ENCODE measurements around the gene SMYD3.
"Not testable (repeated sequence)": the region's sequence is repeated elsewhere in the genome, so short reads cannot be mapped to it uniquely, and the experiment has no call there.

The SMYD3 gene

DNA sequence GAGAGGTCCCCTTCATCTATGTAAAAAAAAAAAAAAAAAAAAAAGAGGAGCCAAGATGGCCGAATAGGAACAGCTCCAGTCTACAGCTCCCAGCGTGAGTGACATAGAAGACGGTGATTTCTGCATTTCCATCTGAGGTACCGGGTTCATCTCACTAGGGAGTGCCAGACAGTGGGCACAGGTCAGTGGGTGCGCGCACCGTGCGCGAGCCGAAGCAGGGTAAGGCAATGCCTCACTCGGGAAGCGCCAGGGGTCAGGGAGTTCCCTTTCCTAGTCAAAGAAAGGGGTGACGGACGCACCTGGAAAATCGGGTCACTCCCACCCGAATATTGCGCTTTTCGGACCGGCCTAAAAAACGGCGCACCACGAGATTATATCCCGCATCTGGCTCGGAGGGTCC is 690.6 kb downstream of the SMYD3 start:
- H3K27ac Mint-ChIP-seq; ATAC-seq (ENCODE audit: low read depth); DNase-seq (ENCODE audit: low spot score in 2 of 2); H3K27me3 Mint-ChIP-seq; H3K36me3 Mint-ChIP-seq; H3K4me3 Mint-ChIP-seq; H3K4me1 Mint-ChIP-seq; H3K9me3 Mint-ChIP-seq: not testable (repeated sequence)

DNA sequence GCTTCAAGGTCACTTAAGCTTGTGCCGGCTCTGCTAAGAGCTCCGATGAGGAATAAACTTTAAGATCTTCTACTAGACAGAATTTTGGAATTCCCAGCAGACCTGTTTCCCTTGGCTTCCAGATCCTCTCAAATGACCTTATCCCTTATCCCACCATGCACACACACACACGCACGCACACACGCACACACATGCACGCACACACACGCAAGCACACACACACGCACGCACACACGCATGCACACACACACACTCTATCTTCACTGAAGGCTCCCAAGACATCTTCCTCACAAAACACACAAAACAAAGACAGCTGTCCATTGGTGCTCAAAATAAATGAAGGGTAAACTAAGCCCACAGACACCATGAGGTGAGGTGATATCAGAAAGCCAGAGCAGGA is 692.4 kb downstream of the SMYD3 start:
- H3K9me3 Mint-ChIP-seq = peaks cover 1% of the 10 kb centered on the region
- no peak overlapping the region for H3K27ac Mint-ChIP-seq

GRCh38 chr1:245812278-245812677 is 694.8 kb downstream of the SMYD3 start:
- DNase-seq (ENCODE audit: low spot score in 2 of 2) = no peak
- Mint-ChIP-seq H3K27me3 (no peaks in the 10 kb centered on the region), H3K9me3 (no peaks in the 10 kb centered on the region), H3K4me3 (no peak overlapping the region), H3K4me1 (peaks cover 40% of the 10 kb centered on the region), H3K36me3 (peaks cover 2% of the 10 kb centered on the region), H3K27ac (peak overlapping the region; percentile 53)
- ATAC-seq (ENCODE audit: low read depth) = no peak

More for the DNA sequence above, 692.4 kb downstream of the SMYD3 start:
- H3K36me3 Mint-ChIP-seq = peaks cover 2% of the 10 kb centered on the region
- H3K27me3 Mint-ChIP-seq = no peaks in the 10 kb centered on the region
- DNase-seq (ENCODE audit: low spot score in 2 of 2) = no peak
- H3K4me3 Mint-ChIP-seq = no peak overlapping the region
- peaks cover 21% of the 10 kb centered on the region for H3K4me1 Mint-ChIP-seq
- ATAC-seq (ENCODE audit: low read depth) = no peak

- DNase-seq (ENCODE audit: low spot score in 2 of 2) = no peak
- H3K27me3 Mint-ChIP-seq = no peaks in the 10 kb centered on the region
- peak overlapping the region; percentile 98 for H3K27ac Mint-ChIP-seq
- H3K36me3 Mint-ChIP-seq = peaks cover 2% of the 10 kb centered on the region
- peaks cover 45% of the 10 kb centered on the region for H3K4me1 Mint-ChIP-seq
- H3K4me3 Mint-ChIP-seq = peak overlapping the region; percentile 68
- no peaks in the 10 kb centered on the region for H3K9me3 Mint-ChIP-seq
- peak; percentile 3 for ATAC-seq (ENCODE audit: low read depth)
Measured at GRCh38 chr1:245810789-245811337, 696.2 kb downstream of the SMYD3 start.

GRCh38 chr1:245810181-245810769 is 696.8 kb downstream of the SMYD3 start:
- no peaks in the 10 kb centered on the region for H3K27me3 Mint-ChIP-seq
- ATAC-seq (ENCODE audit: low read depth) (peak; percentile 7), DNase-seq (ENCODE audit: low spot score in 2 of 2) (peak in 1 of 2 donors; percentile 7)
- no peaks in the 10 kb centered on the region for H3K9me3 Mint-ChIP-seq
- peaks cover 2% of the 10 kb centered on the region for H3K36me3 Mint-ChIP-seq
- H3K27ac Mint-ChIP-seq = peak overlapping the region; percentile 98
- peak overlapping the region; percentile 68 for H3K4me3 Mint-ChIP-seq
- H3K4me1 Mint-ChIP-seq = peaks cover 46% of the 10 kb centered on the region

- no peaks in the 10 kb centered on the region for H3K9me3 Mint-ChIP-seq
- no peak for ATAC-seq (ENCODE audit: low read depth)
- DNase-seq (ENCODE audit: low spot score in 2 of 2) = no peak
- H3K4me1 Mint-ChIP-seq = peaks cover 46% of the 10 kb centered on the region
- peak overlapping the region; percentile 31 for H3K4me3 Mint-ChIP-seq
- peak overlapping the region; percentile 98 for H3K27ac Mint-ChIP-seq
- H3K27me3 Mint-ChIP-seq = no peaks in the 10 kb centered on the region
- no peaks in the 10 kb centered on the region for H3K36me3 Mint-ChIP-seq
Measured at GRCh38 chr1:245809361-245809760, 697.7 kb downstream of the SMYD3 start.

GRCh38 chr1:245807954-245808719 is 698.9 kb downstream of the SMYD3 start:
- peak overlapping the region; percentile 88 for H3K4me3 Mint-ChIP-seq
- H3K36me3 Mint-ChIP-seq = no peaks in the 10 kb centered on the region
- H3K9me3 Mint-ChIP-seq = no peaks in the 10 kb centered on the region
- ATAC-seq (ENCODE audit: low read depth) = peak; percentile 47
- peaks cover 46% of the 10 kb centered on the region for H3K4me1 Mint-ChIP-seq
- peak overlapping the region; percentile 98 for H3K27ac Mint-ChIP-seq
- DNase-seq (ENCODE audit: low spot score in 2 of 2) = peak in 1 of 2 donors; percentile 11
- no peaks in the 10 kb centered on the region for H3K27me3 Mint-ChIP-seq

DNA sequence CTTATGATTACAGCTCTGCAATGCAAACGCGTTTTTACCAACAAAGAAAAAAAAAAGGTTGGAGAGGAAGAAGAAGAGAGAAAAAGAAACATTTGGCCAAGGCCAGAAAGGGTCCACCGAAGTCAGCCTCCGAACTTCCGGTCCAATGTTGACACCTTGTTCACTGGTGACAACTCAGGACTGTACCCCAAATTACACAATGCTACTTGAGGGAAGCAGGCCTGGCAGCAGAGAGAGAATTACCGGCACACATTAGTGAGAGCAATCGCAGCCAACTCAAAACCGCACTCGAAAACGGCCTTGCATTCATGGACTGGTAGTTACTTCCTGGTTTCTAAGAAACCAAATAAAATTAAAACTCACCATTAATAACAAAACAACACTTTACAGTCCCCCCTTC is 699.8 kb downstream of the SMYD3 start:
- H3K4me3 Mint-ChIP-seq = peak overlapping the region; percentile 88
- H3K4me1 Mint-ChIP-seq = peaks cover 46% of the 10 kb centered on the region
- peak; percentile 74 for ATAC-seq (ENCODE audit: low read depth)
- no peaks in the 10 kb centered on the region for H3K9me3 Mint-ChIP-seq
- peak overlapping the region; percentile 98 for H3K27ac Mint-ChIP-seq
- DNase-seq (ENCODE audit: low spot score in 2 of 2) = peak; percentile 21 to 30
- H3K36me3 Mint-ChIP-seq = no peaks in the 10 kb centered on the region
- H3K27me3 Mint-ChIP-seq = no peaks in the 10 kb centered on the region

- peaks cover 35% of the 10 kb centered on the region for H3K4me1 Mint-ChIP-seq
- no peaks in the 10 kb centered on the region for H3K9me3 Mint-ChIP-seq
- no peak overlapping the region for H3K4me3 Mint-ChIP-seq
- H3K27ac Mint-ChIP-seq = peak overlapping the region; percentile 83
- no peak for DNase-seq (ENCODE audit: low spot score in 2 of 2)
- ATAC-seq (ENCODE audit: low read depth) = no peak
- H3K27me3 Mint-ChIP-seq = no peaks in the 10 kb centered on the region
- H3K36me3 Mint-ChIP-seq = peaks cover under 1% of the 10 kb centered on the region
Measured at GRCh38 chr1:245805532-245805931, 701.5 kb downstream of the SMYD3 start.

DNA sequence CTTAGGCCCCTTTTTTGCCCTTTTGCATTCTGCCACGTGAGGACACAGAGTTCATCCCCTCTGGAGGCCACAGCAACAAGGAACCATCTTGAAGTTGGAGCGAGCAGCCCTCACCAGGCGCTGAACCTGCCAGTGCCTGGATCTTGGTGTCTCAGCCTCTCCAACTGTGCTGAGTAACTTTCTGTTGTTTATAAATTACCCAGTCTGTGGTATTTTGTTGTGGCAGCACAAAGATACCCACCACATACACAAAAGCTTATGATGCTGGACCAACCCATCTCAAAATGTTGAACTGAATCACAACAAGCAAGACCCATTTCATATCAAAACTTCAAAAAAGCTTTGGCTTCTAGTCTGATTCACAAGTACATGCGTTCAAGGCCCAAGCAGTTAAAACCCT is 702.4 kb downstream of the SMYD3 start:
- Mint-ChIP-seq H3K36me3 (peaks cover 4% of the 10 kb centered on the region), H3K27me3 (no peaks in the 10 kb centered on the region), H3K9me3 (no peaks in the 10 kb centered on the region), H3K4me1 (peaks cover 26% of the 10 kb centered on the region), H3K27ac (no peak overlapping the region), H3K4me3 (no peak overlapping the region)
- no peak for ATAC-seq (ENCODE audit: low read depth)
- DNase-seq (ENCODE audit: low spot score in 2 of 2) = no peak

- no peaks in the 10 kb centered on the region for H3K9me3 Mint-ChIP-seq
- DNase-seq (ENCODE audit: low spot score in 2 of 2) (no peak), ATAC-seq (ENCODE audit: low read depth) (no peak)
- H3K4me3 Mint-ChIP-seq = no peak overlapping the region
- H3K27me3 Mint-ChIP-seq = no peaks in the 10 kb centered on the region
- H3K27ac Mint-ChIP-seq = no peak overlapping the region
- peaks cover 4% of the 10 kb centered on the region for H3K36me3 Mint-ChIP-seq
- peaks cover 19% of the 10 kb centered on the region for H3K4me1 Mint-ChIP-seq
Measured at GRCh38 chr1:245803666-245804037, 703.4 kb downstream of the SMYD3 start.

DNA sequence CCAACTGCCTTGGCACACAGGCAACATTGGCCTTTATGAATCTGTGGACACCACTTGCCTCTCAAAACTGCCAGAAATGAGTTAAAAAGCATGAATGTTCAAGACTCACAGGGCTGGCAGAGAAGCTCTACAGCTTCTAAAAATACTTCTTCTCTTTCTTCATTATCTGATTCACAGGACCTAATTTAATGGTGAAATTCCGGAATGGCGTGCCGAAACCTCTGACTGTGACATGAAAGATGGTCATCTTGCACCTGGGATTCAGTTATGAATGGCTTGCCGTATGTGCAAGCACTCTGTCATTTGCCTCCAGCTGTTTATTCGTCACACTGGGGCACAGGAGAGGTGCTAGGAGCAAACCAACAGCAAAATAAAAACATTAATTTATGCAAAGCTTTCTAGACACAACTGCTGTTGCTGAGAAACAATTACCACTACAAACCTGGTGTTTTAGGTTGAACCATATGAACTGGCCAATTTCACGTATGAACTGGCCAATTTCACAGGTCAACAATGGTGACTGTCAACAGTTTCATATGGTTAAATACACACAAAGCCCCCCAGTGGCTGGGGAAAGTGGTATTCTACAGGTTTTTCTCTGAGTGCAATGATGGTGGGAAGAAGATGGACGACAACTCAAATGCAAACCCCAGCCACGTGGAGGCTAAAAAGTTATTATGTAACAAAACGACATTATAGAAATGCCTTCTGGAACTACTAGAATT is 704.0 kb downstream of the SMYD3 start:
- Mint-ChIP-seq H3K4me1 (peaks cover 18% of the 10 kb centered on the region), H3K36me3 (peaks cover 4% of the 10 kb centered on the region), H3K27me3 (no peaks in the 10 kb centered on the region), H3K27ac (no peak overlapping the region), H3K9me3 (no peaks in the 10 kb centered on the region), H3K4me3 (no peak overlapping the region)
- no peak for ATAC-seq (ENCODE audit: low read depth)
- no peak for DNase-seq (ENCODE audit: low spot score in 2 of 2)

DNA sequence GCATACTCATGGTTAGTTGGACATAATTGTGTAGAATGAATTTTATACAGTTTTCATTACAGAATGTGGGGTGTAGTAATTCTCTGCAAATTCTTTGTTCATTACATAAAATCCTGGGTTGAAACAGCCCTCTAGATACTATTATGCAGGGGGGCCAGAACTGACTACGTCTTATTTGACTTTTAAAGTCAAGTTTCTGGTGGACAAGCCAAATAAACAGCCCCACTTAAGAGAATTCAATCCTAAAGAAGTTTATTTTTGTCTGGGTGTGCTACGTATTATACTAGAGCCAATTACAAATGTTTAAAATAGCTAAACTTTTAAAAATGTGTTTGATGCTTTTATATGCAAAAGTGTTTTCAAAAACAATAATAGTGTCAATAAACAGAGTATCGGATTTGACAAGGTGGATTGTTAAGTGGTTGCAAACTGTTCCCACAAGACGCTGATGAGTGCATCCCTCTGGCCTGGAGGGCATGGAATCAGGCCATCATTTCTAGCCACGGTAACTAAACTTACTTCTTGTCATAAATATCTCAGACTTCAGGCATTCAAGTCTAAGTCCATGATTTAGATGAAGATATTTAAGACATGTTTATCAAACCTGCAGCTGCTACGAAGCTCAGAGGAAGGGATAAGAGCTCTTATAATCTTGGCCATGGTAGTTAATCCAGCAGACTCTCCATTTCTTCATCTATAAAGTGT is 706.0 kb downstream of the SMYD3 start:
- Mint-ChIP-seq H3K4me1 (peaks cover 8% of the 10 kb centered on the region), H3K27me3 (no peaks in the 10 kb centered on the region), H3K27ac (no peak overlapping the region), H3K9me3 (no peaks in the 10 kb centered on the region), H3K36me3 (peaks cover 7% of the 10 kb centered on the region), H3K4me3 (no peak overlapping the region)
- no peak for ATAC-seq (ENCODE audit: low read depth)
- no peak for DNase-seq (ENCODE audit: low spot score in 2 of 2)

GRCh38 chr1:245798349-245798711 is 708.7 kb downstream of the SMYD3 start:
- H3K27ac Mint-ChIP-seq = peak overlapping the region; percentile 7

More at GRCh38 chr1:245798349-245798711, 708.7 kb downstream of the SMYD3 start:
- Mint-ChIP-seq H3K4me1 (peaks cover 6% of the 10 kb centered on the region), H3K9me3 (no peaks in the 10 kb centered on the region), H3K4me3 (no peak overlapping the region), H3K27me3 (no peaks in the 10 kb centered on the region), H3K36me3 (peaks cover 11% of the 10 kb centered on the region)
- ATAC-seq (ENCODE audit: low read depth) (no peak), DNase-seq (ENCODE audit: low spot score in 2 of 2) (no peak)
